IPS-NIHi11 (cell line): ENCODE data around the gene ZNF624.
"Not testable (repeated sequence)": the region's sequence is repeated elsewhere in the genome, so short reads cannot be mapped to it uniquely, and the experiment has no call there.

Source experiments
- DNase-seq: peaks from one replicate; pipeline ENCODE4 v3.0.0; 2012; ENCODE audit warnings: mixed read lengths, low spot score

The ZNF624 gene

GRCh38 chr17:16653367-16654041 lies at the start of gene ZNF624:
Gene ZNF624 (minus strand): TSS chr17:16653850.
- DNase-seq = peak; percentile 98

- DNase-seq = not testable (repeated sequence)
Measured at GRCh38 chr17:16697603-16698002, 44.0 kb upstream of the ZNF624 start.

- DNase-seq = not testable (repeated sequence)
Measured at GRCh38 chr17:16690447-16690846, 36.8 kb upstream of the ZNF624 start.

GRCh38 chr17:16689731-16690281 lies 36.2 kb upstream of the ZNF624 start, which contains the start of gene CCDC144A:
Gene CCDC144A (plus strand): TSS chr17:16690241. CDS start chr17:16690401, 160 bp downstream.
- peak; percentile 26 for DNase-seq

- not testable (repeated sequence) for DNase-seq
Measured at GRCh38 chr17:16687151-16687550, 33.5 kb upstream of the ZNF624 start.

- not testable (repeated sequence) for DNase-seq
Measured at GRCh38 chr17:16686019-16686418, 32.4 kb upstream of the ZNF624 start.

GRCh38 chr17:16683290-16684138 lies 29.9 kb upstream of the ZNF624 start:
- DNase-seq = not testable (repeated sequence)

- no peak for DNase-seq
Measured at GRCh38 chr17:16676676-16677268, 23.1 kb upstream of the ZNF624 start.

GRCh38 chr17:16666907-16667636 lies 13.4 kb upstream of the ZNF624 start:
- peak; percentile 30 for DNase-seq

GRCh38 chr17:16666553-16666906 lies 12.9 kb upstream of the ZNF624 start:
- not testable (repeated sequence) for DNase-seq

- no peak for DNase-seq
Measured at GRCh38 chr17:16662936-16663335, 9.3 kb upstream of the ZNF624 start.

GRCh38 chr17:16661217-16661616 lies 7.6 kb upstream of the ZNF624 start:
- DNase-seq = no peak

- no peak for DNase-seq
Measured at GRCh38 chr17:16652847-16653366, 743 bp downstream of the ZNF624 start.

GRCh38 chr17:16652252-16652651 lies 1.4 kb downstream of the ZNF624 start:
- no peak for DNase-seq

- no peak for DNase-seq
Measured at GRCh38 chr17:16649585-16649984, 4.1 kb downstream of the ZNF624 start.

- DNase-seq = no peak
Measured at GRCh38 chr17:16639438-16639837, 14.2 kb downstream of the ZNF624 start.

GRCh38 chr17:16623282-16623681 lies 30.4 kb downstream of the ZNF624 start:
- no peak for DNase-seq

GRCh38 chr17:16622540-16623277 lies 30.9 kb downstream of the ZNF624 start:
- no peak for DNase-seq

GRCh38 chr17:16617481-16618060 lies 36.1 kb downstream of the ZNF624 start:
- no peak for DNase-seq

- DNase-seq = no peak
Measured at GRCh38 chr17:16599537-16599936, 54.1 kb downstream of the ZNF624 start.
